Heart left ventricle (tissue), 16 donors: ENCODE measurements around the gene CHD5. TPM values are rescaled to one million over a fixed set of nuclear protein-coding genes. Genes with fewer than 3 reads are reported as not detected.
A peak's percentile ranks its signal among the peaks of the same experiment; 100 is the strongest.

Experiments used
- ATAC-seq, 4 donors: fragments of 200-7000 bp; cut with Tn5 transposase; one replicate each; pipeline ENCODE4 v1.9.1; 2020 to 2022; ENCODE audit warnings: moderate library complexity in 4 of 4, mild to moderate bottlenecking in 3 of 4, moderate number of reproducible peaks in 1 of 4
- DNase-seq, 5 donors: peaks; one replicate each; pipeline ENCODE4 v3.0.0-alpha.2; 2020
- H3K27ac ChIP-seq, 12 donors: fragments of 200-600 bp; sonication (generic) in 4 of 12; one replicate each; pipeline versions ENCODE4 v1.5.0 to v1.8.0; 2016 to 2022; ENCODE audit warnings: mild to moderate bottlenecking in 2 of 12
- H3K27me3 ChIP-seq, 9 donors: fragments of 200-600 bp; sonication (generic) in 2 of 9; one replicate each; pipeline versions ENCODE4 v1.5.1 to v1.8.0; 2016 to 2022; ENCODE audit warnings: mild to moderate bottlenecking in 3 of 9
- H3K36me3 ChIP-seq, 9 donors: fragments of 200-600 bp; sonication (generic) in 2 of 9; one replicate each; pipeline versions ENCODE4 v1.5.0 to v1.8.0; 2018 to 2022; ENCODE audit warnings: mild to moderate bottlenecking in 2 of 9
- H3K4me1 ChIP-seq, 12 donors: fragments of 200-600 bp; sonication (generic) in 4 of 12; one replicate each; pipeline versions ENCODE4 v1.5.0 to v1.8.0; 2016 to 2022; ENCODE audit warnings: mild to moderate bottlenecking in 3 of 12
- H3K4me3 ChIP-seq, 12 donors: fragments of 200-600 bp; sonication (generic) in 4 of 12; one replicate each; pipeline versions ENCODE4 v1.5.0 to v1.8.0; 2017 to 2022; ENCODE audit warnings: mild to moderate bottlenecking in 9 of 12, moderate library complexity in 4 of 12
- H3K9me3 ChIP-seq, 12 donors: fragments of 200-600 bp; sonication (generic) in 4 of 12; one replicate each; pipeline versions ENCODE4 v1.5.0 to v1.8.0; 2016 to 2022; ENCODE audit warnings: mild to moderate bottlenecking in 1 of 12
- CTCF ChIP-seq, 12 donors: fragments of 200-600 bp; sonication (generic) in 4 of 12; IDR thresholded peaks; one replicate each; pipeline versions ENCODE4 v1.5.0 to v1.8.0; 2018 to 2022; ENCODE audit warnings: antibody characterized with exemption in 12 of 12, mild to moderate bottlenecking in 5 of 12
- POLR2A ChIP-seq, 2 donors: fragments of 450-650 bp; IDR thresholded peaks; one replicate each; pipeline ENCODE4 v1.6.1; 2017; ENCODE audit warnings: antibody characterized with exemption in 2 of 2, mild to moderate bottlenecking in 2 of 2, moderate library complexity in 2 of 2
- WGBS, 4 donors: extraction: QIAGEN DNeasy Blood & Tissue Kit in 2 of 4; methylation state at CpG; one replicate each; pipeline versions ENCODE4 v1.1.5 to v1.1.7; 2013 to 2018; 5-methylcytosine and 5-hydroxymethylcytosine counted together
- intact Hi-C, 10 donors: fragments of 100-400 bp; cut with DNase I; formaldehyde crosslinking; loops; one replicate each; pipeline versions ENCODE4 v1.11.1 to v1.14.2; 2022
- polyA plus RNA-seq, 2 donors: library from polyadenylated mRNA; stranded (reverse); fragments of 200-250 nt; gene quantifications; one replicate each; pipeline ENCODE4 v1.2.3, GENCODE V29; 2013
- total RNA-seq, 9 donors: library from RNA; depleted of rRNA in 2 of 9; stranded (reverse); fragments of >200 nt in 2 of 9; fragmentation: NEBNext Ultra II Directional in 3 of 9; extraction: Animal tissue kit (Norgen Biotek cat#: 25700) in 3 of 9; gene quantifications; one replicate each; pipeline versions ENCODE4 v1.1.0 to v1.2.4, GENCODE V29; 2016 to 2023
- donor health status: ischemic (EF 13 %, LVEDD 7.1; RV severe dilation, severe dysfunction).
- donor health status: healthy with polysubstance abuse.
- donor health status: DM: no; HTN: yes; CAD: no.
- donor health status: DM: no; HTN: no; CAD: no.
- donor health status: ischemic (EF 25% LVEDD 6.9; RV normal size, moderate dysfunction).
- donor health status: ischemic (EF 25% LVEDD 5.7; RV mildly dilated, moderate dysfunction).
- donor health status: healthy.
- donor health status: DM: yes; HTN: yes; CAD: no.
- donor health status: ischemic (EF 35%, LVEDD 5.7; RV mildly dilated, moderate dysfunction).
- donor health status: nonischemic (EF 11% LVEDD 7.7; RV severe dilation, severe dysfunction).
- donor health status: DM: yes; HTN: yes; CAD: no.
- donor health status: PGD.
- donor health status: ischemic (EF 29% LVEDD 5.4; RV normal size, mild dysfunction).
- donor health status: nonischemic (EF 23%, LVEDD 6.1; RV moderate dilation, normal function).

Gene CHD5
- total and polyA plus RNA-seq, 11 donors = 0.07 to 1.3 (median 0.22) TPM; not detected in 2

- H3K27ac ChIP-seq = no peak overlapping the region
- H3K4me3 ChIP-seq = no peak overlapping the region
- no peaks in the 10 kb centered on the region for H3K4me1 ChIP-seq
- no peaks in the 10 kb centered on the region for H3K9me3 ChIP-seq
- TF ChIP-seq POLR2A (IDR thresholded peaks at IDR 0.05) = no peak
- TF ChIP-seq CTCF (IDR thresholded peaks at IDR 0.05) = no peak
- H3K27me3 ChIP-seq = peaks cover 0 to 16% (median 8%) of the 10 kb centered on the region in 9 donors
- no peak for ATAC-seq
- no peak for DNase-seq
- H3K36me3 ChIP-seq = no peaks in the 10 kb centered on the region
- intact Hi-C loops = no loop called here
- 92 to 95% (median 93%) methylated on average over 32 to 33 of the region's 33 CpGs for WGBS, 4 donors
Measured at GRCh38 chr1:6142036-6142621, 38.0 kb downstream of the CHD5 start.

DNA sequence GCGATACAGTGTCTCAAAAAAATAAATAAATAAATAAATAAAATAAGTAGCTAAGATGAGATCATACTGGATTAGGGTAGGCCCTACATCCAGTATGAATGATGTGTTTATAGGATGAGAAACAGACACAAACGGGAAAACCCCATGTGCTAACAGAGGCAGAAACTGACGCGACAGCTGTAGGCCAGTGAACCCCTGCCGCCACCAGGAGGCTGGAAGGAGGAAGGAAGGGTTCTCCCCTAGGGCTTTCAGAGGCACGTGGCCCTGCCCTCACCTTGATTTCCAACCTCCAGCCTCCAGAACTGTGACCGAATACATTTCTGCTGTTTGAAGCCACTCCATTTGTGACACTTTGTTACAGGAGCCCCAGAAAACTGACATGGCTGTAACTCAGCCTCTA is 38.5 kb downstream of the CHD5 start:
- ATAC-seq = no peak
- 29 to 35% (median 32%) methylated on average over 6 to 7 of the region's 7 CpGs for WGBS, 4 donors
- H3K9me3 ChIP-seq = no peaks in the 10 kb centered on the region
- no peak for TF ChIP-seq POLR2A (IDR thresholded peaks at IDR 0.05)
- TF ChIP-seq CTCF (IDR thresholded peaks at IDR 0.05) = no peak
- no peak overlapping the region for H3K27ac ChIP-seq
- intact Hi-C loops = no loop called here
- no peak overlapping the region for H3K4me3 ChIP-seq
- DNase-seq = no peak
- peaks cover 0 to 10% (median 4%) of the 10 kb centered on the region in 9 donors for H3K27me3 ChIP-seq
- no peaks in the 10 kb centered on the region for H3K4me1 ChIP-seq
- no peaks in the 10 kb centered on the region for H3K36me3 ChIP-seq

DNA sequence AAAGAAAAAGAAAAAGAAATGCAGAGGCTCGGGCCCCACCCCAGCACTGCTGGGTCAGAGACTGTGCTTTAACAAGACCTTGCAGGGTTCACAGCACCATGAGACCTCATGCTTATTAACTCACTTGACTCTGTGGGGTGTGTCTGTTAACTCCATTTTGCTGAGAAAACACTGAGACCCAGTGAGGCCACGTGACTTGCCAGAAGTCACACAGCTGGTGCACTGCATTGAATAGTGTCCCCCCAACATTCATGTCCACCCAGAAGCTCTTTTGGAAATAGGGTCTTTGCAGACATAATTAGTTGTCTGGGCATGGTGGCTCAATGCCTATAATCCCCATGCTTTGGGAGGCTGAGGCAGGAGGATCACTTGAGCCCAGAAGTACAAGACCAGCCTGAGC is 39.7 kb downstream of the CHD5 start:
- H3K36me3 ChIP-seq = no peaks in the 10 kb centered on the region
- peaks cover 0 to 6% (median 0%) of the 10 kb centered on the region in 9 donors for H3K27me3 ChIP-seq
- no peak overlapping the region for H3K27ac ChIP-seq
- H3K9me3 ChIP-seq = no peaks in the 10 kb centered on the region
- ATAC-seq (no peak), DNase-seq (no peak)
- no peak for TF ChIP-seq POLR2A (IDR thresholded peaks at IDR 0.05)
- no peak for TF ChIP-seq CTCF (IDR thresholded peaks at IDR 0.05)
- 78 to 89% (median 85%) methylated on average over 2 of the region's 2 CpGs for WGBS, 4 donors
- H3K4me1 ChIP-seq = no peaks in the 10 kb centered on the region
- no peak overlapping the region for H3K4me3 ChIP-seq
- intact Hi-C loops = no loop called here

- intact Hi-C loops = no loop called here
- TF ChIP-seq CTCF (IDR thresholded peaks at IDR 0.05) (no peak), POLR2A (IDR thresholded peaks at IDR 0.05) (no peak)
- Histone ChIP-seq H3K36me3 (no peaks in the 10 kb centered on the region), H3K27me3 (peaks cover 0 to 11% (median 0%) of the 10 kb centered on the region in 9 donors), H3K4me3 (no peak overlapping the region), H3K4me1 (no peaks in the 10 kb centered on the region), H3K27ac (no peak overlapping the region), H3K9me3 (no peaks in the 10 kb centered on the region)
- DNase-seq (peak in 1 of 5 donors; percentile 35), ATAC-seq (no peak)
- 65 to 87% (median 73%) methylated on average over 3 to 5 of the region's 5 CpGs for WGBS, 4 donors
Measured at GRCh38 chr1:6137758-6138157, 42.4 kb downstream of the CHD5 start.
